ENCODE measurements around the gene SSUH2. TPM values are rescaled to one million over a fixed set of nuclear protein-coding genes. Genes with fewer than 3 reads are reported as not detected.

Gene SSUH2
- total RNA-seq, 1 donor from 2014 or later: 1.1 TPM

GRCh38 chr3:8648909-8649741 lies 4.5 kb upstream of the SSUH2 start:
- no peak overlapping the region for H3K4me3 ChIP-seq
- no peaks in the 10 kb centered on the region for H3K36me3 ChIP-seq
- H3K4me1 ChIP-seq: no peaks in the 10 kb centered on the region
- H3K27me3 ChIP-seq (ENCODE audit: low read depth): no peaks in the 10 kb centered on the region
- no peak for TF ChIP-seq CTCF (IDR thresholded peaks at IDR 0.05; ENCODE audit: borderline replicate concordance)
- no peak for DNase-seq
- no peak overlapping the region for H3K27ac ChIP-seq (replicated peaks)
- peaks cover 4% of the 10 kb centered on the region for H3K9me3 ChIP-seq (replicated peaks)
- intact Hi-C loops (cut with micrococcal nuclease): no loop called here

- Histone ChIP-seq H3K4me3 (no peak overlapping the region), H3K27ac (replicated peaks) (no peak overlapping the region), H3K36me3 (no peaks in the 10 kb centered on the region), H3K9me3 (replicated peaks) (no peaks in the 10 kb centered on the region), H3K27me3 (ENCODE audit: low read depth) (no peaks in the 10 kb centered on the region), H3K4me1 (no peaks in the 10 kb centered on the region)
- no peak for DNase-seq
- TF ChIP-seq CTCF (IDR thresholded peaks at IDR 0.05; ENCODE audit: borderline replicate concordance): no peak
- intact Hi-C loops (cut with micrococcal nuclease): no loop called here
These were observed 2.8 kb upstream of the SSUH2 start for GRCh38 chr3:8647137-8647985.

GRCh38 chr3:8646313-8646938 lies 1.8 kb upstream of the SSUH2 start:
- no peaks in the 10 kb centered on the region for H3K4me1 ChIP-seq
- intact Hi-C loops (cut with micrococcal nuclease): no loop called here
- TF ChIP-seq CTCF (IDR thresholded peaks at IDR 0.05; ENCODE audit: borderline replicate concordance): no peak

GRCh38 chr3:8645712-8646111 lies 1.1 kb upstream of the SSUH2 start:
- Histone ChIP-seq H3K27me3 (ENCODE audit: low read depth) (no peaks in the 10 kb centered on the region), H3K36me3 (no peaks in the 10 kb centered on the region), H3K4me1 (no peaks in the 10 kb centered on the region), H3K27ac (replicated peaks) (no peak overlapping the region), H3K4me3 (no peak overlapping the region), H3K9me3 (replicated peaks) (no peaks in the 10 kb centered on the region)
- no peak for DNase-seq
- TF ChIP-seq CTCF (IDR thresholded peaks at IDR 0.05; ENCODE audit: borderline replicate concordance): no peak
- intact Hi-C loops (cut with micrococcal nuclease): no loop called here

More at GRCh38 chr3:8646313-8646938, 1.8 kb upstream of the SSUH2 start:
- Histone ChIP-seq H3K36me3 (no peaks in the 10 kb centered on the region), H3K27ac (replicated peaks) (no peak overlapping the region), H3K4me3 (no peak overlapping the region), H3K27me3 (ENCODE audit: low read depth) (no peaks in the 10 kb centered on the region), H3K9me3 (replicated peaks) (no peaks in the 10 kb centered on the region)
- no peak for DNase-seq

- Histone ChIP-seq H3K4me3 (no peak overlapping the region), H3K9me3 (replicated peaks) (no peaks in the 10 kb centered on the region), H3K27ac (replicated peaks) (no peak overlapping the region), H3K27me3 (ENCODE audit: low read depth) (no peaks in the 10 kb centered on the region), H3K4me1 (no peaks in the 10 kb centered on the region), H3K36me3 (no peaks in the 10 kb centered on the region)
- DNase-seq: no peak
- intact Hi-C loops (cut with micrococcal nuclease): no loop called here
- TF ChIP-seq CTCF (IDR thresholded peaks at IDR 0.05; ENCODE audit: borderline replicate concordance): no peak
These were observed 769 bp downstream of the SSUH2 start for GRCh38 chr3:8643693-8644365.

Data from left ventricle myocardium inferior (tissue), 1 donor.